GM19240 (cell line): ENCODE data around the gene RRAS2.
"Not testable (repeated sequence)": the region's sequence is repeated elsewhere in the genome, so short reads cannot be mapped to it uniquely, and the experiment has no call there.

ENCODE experiments used
- DNase-seq: peaks from one replicate; pipeline ENCODE4 v3.0.0; 2011; ENCODE audit warnings: low spot score; ENCODE audit not compliant: insufficient read length

Gene RRAS2

DNA sequence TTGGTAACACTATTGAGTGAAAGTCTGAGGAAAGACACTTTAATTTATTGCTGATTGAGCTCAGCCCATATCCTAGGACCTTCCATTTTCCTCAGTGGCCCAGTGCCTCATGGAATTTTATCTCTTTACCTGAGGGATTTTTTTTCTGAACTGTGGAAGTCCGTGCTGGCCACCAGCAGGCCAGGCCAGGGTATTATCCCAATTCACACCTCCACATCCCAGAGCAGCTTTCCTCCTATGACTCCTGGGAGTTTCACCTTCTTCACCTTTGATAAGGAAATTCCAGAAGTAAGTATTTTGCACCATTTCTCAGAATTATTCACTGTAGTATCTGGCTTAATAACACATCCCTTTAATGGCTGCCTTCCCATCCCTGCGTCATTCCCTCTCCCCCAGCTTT, 13.0 kb upstream of the RRAS2 start:
- DNase-seq, result no peak

DNA sequence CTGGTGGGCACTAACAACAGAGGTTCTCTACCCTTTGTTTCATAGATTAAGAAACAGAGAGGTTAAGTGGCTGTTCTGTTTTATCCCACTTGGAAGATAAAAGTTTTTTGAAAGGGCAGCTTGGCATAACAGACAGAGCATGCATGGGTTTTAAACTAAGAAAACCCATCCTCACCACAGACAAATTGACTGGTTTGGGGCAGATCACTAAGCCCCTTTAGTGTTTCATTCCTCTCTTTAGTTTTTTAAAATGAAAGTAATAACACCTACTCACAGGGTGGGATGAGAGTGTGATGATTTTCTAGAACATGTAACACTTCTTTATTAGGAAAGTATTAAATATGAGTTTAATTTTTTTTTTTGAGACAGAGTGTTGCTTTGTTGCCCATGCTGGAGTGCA, 12.3 kb upstream of the RRAS2 start:
- no peak for DNase-seq

DNA sequence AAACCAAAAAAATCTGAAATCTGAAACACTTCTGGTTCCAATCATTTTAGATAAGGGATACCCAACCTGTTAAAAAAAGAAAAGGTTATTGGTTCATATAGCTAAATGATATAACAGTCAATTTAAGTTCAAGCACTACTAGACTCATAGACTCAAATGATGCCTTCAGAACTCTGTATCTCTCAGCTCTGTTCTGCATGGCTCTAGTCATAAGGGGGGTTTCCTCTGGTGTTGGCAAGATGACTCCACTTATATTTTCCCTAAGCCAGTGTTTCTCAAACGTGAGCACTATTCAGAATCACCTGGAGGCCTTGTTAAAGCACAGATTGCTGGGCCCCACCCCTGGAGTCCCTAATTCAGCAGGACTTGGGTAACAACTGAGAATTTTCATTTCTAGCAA, 11.5 kb upstream of the RRAS2 start:
- DNase-seq, result no peak

DNA sequence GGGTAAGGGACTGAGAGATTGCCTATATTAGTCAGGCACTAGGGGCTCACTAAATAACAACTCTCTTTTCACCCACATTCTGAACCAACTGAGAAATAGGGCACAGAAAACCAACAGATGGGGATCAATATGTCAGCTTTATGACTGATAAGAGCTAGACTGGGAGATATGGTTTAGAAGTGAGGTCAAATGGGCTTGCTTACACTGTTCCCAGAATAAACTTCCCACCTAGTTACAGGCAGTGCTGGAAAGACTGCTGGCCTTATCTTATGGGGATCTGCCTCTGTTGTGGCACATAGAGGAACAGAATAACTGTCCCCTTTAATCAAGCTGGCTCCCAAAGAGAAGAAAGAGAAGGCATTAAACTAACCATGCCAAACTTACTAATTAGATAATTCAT, 10.6 kb upstream of the RRAS2 start:
- DNase-seq, result no peak

DNA sequence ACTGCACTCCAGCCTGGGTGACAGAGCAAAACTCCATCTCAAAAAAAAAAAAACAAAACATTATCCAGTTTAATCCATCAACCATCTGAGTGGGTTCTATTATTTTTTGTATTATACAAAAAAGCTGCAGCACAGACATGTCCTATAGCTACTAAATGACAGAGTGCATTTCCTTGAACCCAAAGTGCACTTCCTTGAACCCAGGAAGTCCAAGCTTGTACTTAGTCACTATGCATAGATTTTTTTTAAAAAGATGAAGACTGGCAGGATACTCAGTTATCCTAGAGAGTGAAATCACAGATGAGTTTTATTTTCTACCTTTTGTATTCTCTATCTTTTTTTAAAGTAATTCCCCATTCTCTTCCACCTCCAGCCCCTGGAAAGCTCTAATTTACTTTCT, 8.0 kb upstream of the RRAS2 start:
- DNase-seq, result no peak

DNA sequence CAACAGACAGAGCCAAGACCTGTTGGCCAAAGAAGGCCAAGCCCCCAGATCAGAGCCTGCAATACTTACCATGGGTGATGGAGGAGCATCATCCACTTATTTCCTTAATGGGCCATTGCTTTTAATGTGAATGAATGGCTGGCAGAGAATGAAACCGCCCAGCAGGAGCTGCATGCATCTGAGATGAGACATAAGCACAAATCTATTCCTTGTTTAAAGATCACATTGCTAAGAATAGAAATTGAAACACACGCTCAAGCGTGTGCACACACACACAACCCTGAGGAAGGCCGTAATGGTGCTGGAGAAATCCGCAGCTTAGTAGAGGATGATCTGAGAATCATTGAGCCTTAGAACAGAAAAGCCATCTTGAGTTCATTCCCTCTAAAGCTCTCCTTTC, 5.3 kb upstream of the RRAS2 start:
- DNase-seq, result no peak

DNA sequence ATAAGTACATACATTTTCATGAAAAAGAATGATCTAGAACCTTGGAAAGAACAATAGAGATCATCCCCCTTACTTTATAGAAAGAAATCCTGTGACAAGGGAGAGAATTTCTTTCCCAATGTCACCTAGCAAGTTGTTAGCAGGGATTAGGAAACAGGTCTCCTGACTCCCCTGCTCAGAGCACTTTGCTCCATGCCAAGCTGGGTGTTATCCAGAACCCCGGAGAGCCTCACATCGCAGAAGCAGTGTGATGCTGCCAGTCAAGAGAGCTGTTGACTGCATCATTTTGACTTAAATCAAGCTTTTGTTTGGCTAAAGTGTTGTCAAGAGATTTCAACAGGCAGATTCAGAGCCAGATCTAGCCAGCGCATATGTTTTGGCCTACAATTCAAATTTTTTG, 3.6 kb upstream of the RRAS2 start:
- DNase-seq, result no peak

GRCh38 chr11:14361951-14362350, 3.0 kb upstream of the RRAS2 start:
- DNase-seq, result no peak

GRCh38 chr11:14360976-14361375, 2.0 kb upstream of the RRAS2 start:
- DNase-seq, result no peak

DNA sequence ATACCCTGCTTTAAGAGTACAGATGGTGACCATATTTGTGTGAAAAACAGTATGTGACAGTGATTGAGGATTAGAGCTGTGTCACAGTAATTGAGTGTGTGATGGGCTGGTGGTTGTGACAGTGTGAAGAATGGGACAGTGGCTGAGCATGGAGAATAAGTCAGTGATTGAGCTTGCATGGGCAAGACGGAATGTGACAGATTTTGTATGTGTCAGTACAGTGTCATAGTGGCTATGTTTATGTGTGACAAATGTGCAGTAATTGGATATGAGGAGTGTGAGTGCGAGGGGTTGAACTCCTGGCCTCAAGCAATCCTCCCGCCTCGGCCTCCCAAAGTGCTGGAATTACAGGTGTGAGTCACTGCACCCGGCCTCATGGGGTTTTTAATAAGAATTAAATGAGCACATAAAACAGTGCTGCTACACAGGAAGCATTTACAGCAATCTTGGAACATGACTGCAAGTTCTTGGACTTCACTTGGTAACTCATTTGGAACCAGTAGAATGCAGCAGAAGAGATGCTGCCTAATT, 583 bp upstream of the RRAS2 start:
- no peak for DNase-seq

DNA sequence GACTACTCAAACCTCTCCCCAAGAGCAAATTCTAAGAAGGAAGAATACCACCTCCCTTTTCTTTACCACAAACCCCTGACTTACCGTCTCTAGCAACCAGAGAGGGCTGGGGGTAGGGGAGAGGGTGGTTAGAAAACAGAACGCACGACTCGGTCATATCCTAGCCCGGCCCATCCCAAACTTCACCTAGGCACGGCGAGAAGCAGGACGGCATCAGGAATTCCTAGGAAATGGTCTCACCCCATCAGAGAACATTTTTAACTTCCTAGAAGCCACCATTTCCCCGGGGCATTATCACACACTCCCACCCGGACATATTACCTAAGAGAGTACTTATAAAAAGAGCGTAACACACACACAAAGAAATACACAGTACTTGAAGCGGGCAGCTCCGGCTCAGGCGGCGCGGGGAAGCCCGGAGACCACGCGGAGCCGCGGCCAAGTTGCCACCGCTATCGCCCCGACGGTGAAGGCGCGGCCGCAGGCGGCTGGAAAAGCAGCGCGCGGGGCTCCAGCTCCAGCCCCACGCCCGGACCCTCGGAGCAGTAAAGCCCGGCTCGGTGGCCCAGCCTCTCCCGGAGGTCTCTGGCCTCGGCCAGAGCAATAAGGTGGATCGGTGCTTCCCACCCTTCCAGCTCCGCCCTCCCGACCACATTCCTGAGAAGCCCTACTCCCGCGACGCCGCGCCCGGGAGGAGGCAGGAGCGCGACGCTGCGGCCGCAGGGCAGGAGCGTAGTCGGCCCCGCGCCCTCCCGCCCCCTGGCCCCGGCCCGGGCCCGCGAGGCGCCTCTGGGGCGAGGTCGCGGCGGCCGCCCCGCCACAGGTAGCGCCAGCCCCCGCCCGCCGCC, 878 bp downstream of the RRAS2 start:
- no peak for DNase-seq

DNA sequence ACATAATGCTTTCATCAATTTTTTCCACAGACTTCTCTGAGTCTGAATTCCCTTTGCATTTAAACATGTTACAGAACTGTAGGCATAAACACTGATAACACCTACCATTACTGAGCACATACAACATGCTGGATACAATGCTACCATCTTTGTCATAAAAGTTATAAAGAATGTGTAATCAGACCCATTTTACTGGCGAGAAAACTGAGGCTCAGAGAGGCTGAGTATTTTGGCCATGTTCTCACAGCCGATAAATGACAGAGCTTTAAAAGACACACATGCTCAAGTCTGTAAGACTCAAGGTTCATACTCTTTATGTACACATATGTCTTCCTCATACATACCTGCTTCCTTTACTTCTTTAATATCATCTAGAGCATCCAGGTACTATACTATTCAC, 2.6 kb downstream of the RRAS2 start:
- no peak for DNase-seq

- not testable (repeated sequence) for DNase-seq
Measured at GRCh38 chr11:14354604-14355003, 4.4 kb downstream of the RRAS2 start.

DNA sequence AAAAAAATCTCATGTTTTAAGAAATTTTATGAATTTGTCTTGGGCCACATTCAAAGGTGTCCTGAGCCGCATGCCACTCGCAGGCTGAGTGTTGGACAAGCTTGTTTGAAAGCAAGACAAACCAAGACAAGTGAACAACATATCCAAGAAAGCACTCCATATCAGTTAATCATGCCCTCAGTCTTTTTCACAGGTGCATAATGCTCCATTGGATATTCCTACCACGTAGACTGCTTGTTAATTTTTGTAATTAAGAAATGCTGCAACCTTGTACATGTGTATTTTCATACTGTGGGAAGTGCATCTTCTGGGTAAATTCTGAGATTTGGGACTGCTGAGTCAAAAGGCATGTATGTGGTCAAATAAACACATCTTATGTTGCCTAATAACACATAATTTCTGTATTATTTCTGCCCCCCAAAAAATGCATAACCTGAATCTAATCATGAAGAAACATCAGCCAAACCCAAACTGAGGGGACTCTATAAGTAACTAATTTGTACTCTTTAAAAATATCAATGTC, 8.2 kb downstream of the RRAS2 start:
- no peak for DNase-seq

GRCh38 chr11:14350215-14350614, 8.8 kb downstream of the RRAS2 start:
- no peak for DNase-seq

DNA sequence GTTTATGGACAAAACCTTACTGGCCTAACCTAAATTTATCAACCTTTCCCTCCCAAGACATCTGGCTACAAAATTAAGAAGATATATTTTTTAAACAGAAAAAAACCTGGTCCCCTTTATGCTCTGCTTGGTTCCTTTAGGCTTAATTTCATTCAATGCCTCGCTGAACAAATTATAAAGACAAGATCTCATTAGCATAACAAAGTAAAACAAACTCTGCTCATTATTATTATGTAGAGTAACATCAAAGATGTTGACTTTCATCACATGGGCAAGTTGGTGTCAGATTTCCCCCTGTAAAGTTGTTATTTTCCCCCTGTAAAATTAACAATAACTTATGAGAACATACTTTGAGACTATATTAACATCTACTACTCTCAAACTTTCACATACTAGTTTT, 11.0 kb downstream of the RRAS2 start:
- DNase-seq, result no peak

- DNase-seq, result no peak
Measured at GRCh38 chr11:14347494-14347893, 11.5 kb downstream of the RRAS2 start.

GRCh38 chr11:14346303-14346955, 12.6 kb downstream of the RRAS2 start:
- DNase-seq, result no peak

DNA sequence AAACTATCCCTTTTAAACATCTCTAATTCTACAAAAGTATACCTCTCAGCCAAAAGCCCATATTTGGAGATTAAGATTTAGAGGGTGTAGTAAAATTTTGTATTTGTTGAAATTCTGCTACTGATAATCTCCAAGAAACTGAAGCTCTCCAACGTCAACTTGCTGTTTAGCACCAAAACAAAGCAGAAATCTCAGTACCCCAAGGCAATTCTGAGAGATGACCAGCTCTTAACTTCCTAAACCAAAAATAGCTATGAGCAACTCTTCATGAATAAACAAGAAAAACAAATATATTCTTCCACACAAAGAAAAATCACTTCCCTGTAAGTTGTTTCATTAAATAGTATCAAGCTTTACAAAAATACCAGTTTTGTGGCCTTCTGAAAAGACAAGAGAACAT, 13.3 kb downstream of the RRAS2 start:
- DNase-seq, result no peak

GRCh38 chr11:14345016-14345415, 14.0 kb downstream of the RRAS2 start:
- not testable (repeated sequence) for DNase-seq

- no peak for DNase-seq
Measured at GRCh38 chr11:14342906-14343305, 16.1 kb downstream of the RRAS2 start.

DNA sequence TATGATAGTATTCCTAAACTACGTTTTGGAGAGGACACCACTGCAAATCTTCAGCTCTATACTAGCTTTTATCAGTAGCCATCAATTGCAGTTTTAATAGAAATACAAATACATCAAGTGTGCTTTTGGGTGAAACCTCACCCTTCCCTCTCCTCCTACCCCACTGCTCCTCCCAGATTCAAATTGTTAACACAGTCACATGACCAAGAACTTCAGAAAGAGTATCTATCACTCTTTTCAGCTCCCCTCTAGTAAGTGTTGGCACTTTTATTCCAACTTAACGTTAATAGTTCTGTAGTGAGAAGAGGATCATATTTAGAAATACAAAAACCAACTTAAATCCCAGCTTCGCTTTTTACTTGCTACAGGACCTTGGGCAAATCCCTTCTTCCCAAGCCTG, 17.0 kb downstream of the RRAS2 start:
- no peak for DNase-seq

DNA sequence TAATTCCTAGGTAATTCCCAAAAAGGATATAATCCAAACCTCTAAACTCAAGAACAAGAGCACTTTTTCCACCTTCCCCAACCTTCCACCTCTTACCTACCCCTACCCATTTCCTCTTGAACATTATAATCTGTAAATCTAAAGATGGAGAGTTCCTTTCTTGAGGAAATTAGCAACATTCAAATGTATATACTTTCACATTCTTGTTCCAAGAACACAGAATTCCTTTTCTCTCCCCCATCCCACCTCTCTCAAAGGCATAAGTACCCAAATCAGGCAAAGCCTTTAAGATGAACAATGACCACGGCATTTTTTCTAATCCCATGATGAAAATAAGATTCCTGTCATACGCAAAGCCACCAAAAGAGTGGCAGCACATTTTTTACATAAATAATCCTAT, 18.3 kb downstream of the RRAS2 start:
- DNase-seq, result no peak
